ENCODE results near the gene SGPL1. TPM values are rescaled to one million over a fixed set of nuclear protein-coding genes. Genes with fewer than 3 reads are reported as not detected.

SGPL1 gene
- total and polyA plus RNA-seq, 2 experiments from 2014 or later: 12.0 to 42.7 TPM

GRCh38 chr10:70879207-70879606 lies 63.5 kb downstream of the SGPL1 start:
- H3K4me3 Mint-ChIP-seq: no peak overlapping the region
- no peak for ATAC-seq
- H3K36me3 Mint-ChIP-seq (ENCODE audit: low read depth): peaks cover 54% of the 10 kb centered on the region

More at GRCh38 chr10:70879207-70879606, 63.5 kb downstream of the SGPL1 start:
- 0 out of 2 replicates have a peak overlapping the region, but pooled peaks have one; percentile 3 for H3K27ac Mint-ChIP-seq
- no peak overlapping the region for H2AFZ ChIP-seq
- H3K4me2 ChIP-seq: no peak overlapping the region
- TF ChIP-seq NANOG (IDR thresholded peaks at IDR 0.05; ENCODE audit: borderline replicate concordance) (no peak), ZNF114 (CRISPR knock-in tag; IDR thresholded peaks at IDR 0.05) (no peak), REST (IDR thresholded peaks at IDR 0.05; ENCODE audit: unreplicated experiment) (no peak), EZH2 (IDR thresholded peaks at IDR 0.05; ENCODE audit: low read depth, unreplicated experiment) (no peak), JUNB (IDR thresholded peaks at IDR 0.05; ENCODE audit: unreplicated experiment) (no peak), CREB1 (CRISPR knock-in tag; IDR thresholded peaks at IDR 0.05; ENCODE audit: low read depth) (no peak), ETS1 (IDR thresholded peaks at IDR 0.05) (no peak), STAT1 (IDR thresholded peaks at IDR 0.05; ENCODE audit: unreplicated experiment) (no peak), ZNF462 (CRISPR knock-in tag; IDR thresholded peaks at IDR 0.05) (no peak), ZNF331 (CRISPR knock-in tag; IDR thresholded peaks at IDR 0.05; ENCODE audit: low read depth) (no peak), POLR2AphosphoS5 (IDR thresholded peaks at IDR 0.05; ENCODE audit: low read depth) (no peak), EZH2phosphoT487 (IDR thresholded peaks at IDR 0.05; ENCODE audit: unreplicated experiment) (no peak)
- TF ChIP-seq, protein P1, sequence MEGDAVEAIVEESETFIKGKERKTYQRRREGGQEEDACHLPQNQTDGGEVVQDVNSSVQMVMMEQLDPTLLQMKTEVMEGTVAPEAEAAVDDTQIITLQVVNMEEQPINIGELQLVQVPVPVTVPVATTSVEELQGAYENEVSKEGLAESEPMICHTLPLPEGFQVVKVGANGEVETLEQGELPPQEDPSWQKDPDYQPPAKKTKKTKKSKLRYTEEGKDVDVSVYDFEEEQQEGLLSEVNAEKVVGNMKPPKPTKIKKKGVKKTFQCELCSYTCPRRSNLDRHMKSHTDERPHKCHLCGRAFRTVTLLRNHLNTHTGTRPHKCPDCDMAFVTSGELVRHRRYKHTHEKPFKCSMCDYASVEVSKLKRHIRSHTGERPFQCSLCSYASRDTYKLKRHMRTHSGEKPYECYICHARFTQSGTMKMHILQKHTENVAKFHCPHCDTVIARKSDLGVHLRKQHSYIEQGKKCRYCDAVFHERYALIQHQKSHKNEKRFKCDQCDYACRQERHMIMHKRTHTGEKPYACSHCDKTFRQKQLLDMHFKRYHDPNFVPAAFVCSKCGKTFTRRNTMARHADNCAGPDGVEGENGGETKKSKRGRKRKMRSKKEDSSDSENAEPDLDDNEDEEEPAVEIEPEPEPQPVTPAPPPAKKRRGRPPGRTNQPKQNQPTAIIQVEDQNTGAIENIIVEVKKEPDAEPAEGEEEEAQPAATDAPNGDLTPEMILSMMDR (conservative IDR thresholded peaks at IDR 0.05; ENCODE audit: low read depth in 2 of 2): no peak
- H3K36me3 ChIP-seq (ENCODE audit: insufficient read depth): peaks cover 9% of the 10 kb centered on the region; the same call in 1 of the 2 replicates
- H4K20me1 ChIP-seq (replicated peaks; ENCODE audit: insufficient read depth): no peaks in the 10 kb centered on the region; the same call in 1 of the 2 replicates
- 0 out of 2 replicates have a peak, but pooled peaks cover 10% of the 10 kb centered on the region for H3K4me1 ChIP-seq (ENCODE audit: insufficient read depth)
- no peaks in the 10 kb centered on the region for H3K9me2 ChIP-seq (ENCODE audit: insufficient read depth)
- no peak for DNase-seq (ENCODE audit: low spot score)
- no peaks in the 10 kb centered on the region for H3F3A ChIP-seq (replicated peaks; ENCODE audit: low read depth)
- H3K9me3 Mint-ChIP-seq: no peaks in the 10 kb centered on the region
- H3K27me3 ChIP-seq (ENCODE audit: insufficient read depth): no peaks in the 10 kb centered on the region
- H3K4me3 ChIP-seq: no peak overlapping the region
- H3K4me1 Mint-ChIP-seq: peaks cover 17% of the 10 kb centered on the region
- peaks cover 3% of the 10 kb centered on the region for H3K27me3 Mint-ChIP-seq (ENCODE audit: insufficient read depth, low read depth, poor library complexity)
- no peaks in the 10 kb centered on the region for H3K79me2 ChIP-seq (replicated peaks; ENCODE audit: insufficient read depth)
- no peak overlapping the region for H3K27ac ChIP-seq (ENCODE audit: low read depth)

Measured in GM23338 (cell line).